Measurements from ENCODE around the gene FBP1. TPM values are rescaled to one million over a fixed set of nuclear protein-coding genes. Genes with fewer than 3 reads are reported as not detected.
"Not testable (repeated sequence)": the region's sequence is repeated elsewhere in the genome, so short reads cannot be mapped to it uniquely, and the experiment has no call there.

Gene FBP1
- total and polyA plus RNA-seq, 9 donors, result 0.51 to 10.4 (median 0.79) TPM

DNA sequence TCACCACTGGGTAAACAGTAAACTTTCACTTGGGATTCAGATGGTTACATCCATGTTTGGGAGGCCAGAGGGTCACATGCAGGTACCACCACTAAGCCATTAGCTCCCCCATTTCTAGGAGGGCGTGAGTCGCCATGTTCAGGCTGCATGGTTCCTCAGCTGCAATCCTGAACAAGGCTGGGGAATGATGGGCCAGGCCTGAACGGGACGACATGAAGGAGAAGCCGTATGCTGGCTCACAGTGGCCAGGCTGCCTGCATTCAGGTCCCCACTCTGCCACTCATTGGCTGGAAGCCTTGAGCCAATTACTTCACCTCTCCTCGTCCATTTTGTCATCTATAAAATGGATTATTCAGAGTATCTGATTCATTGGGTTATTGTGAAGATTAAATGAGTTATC is 36.7 kb downstream of the FBP1 start:
- 58% methylated on average over 2 of the region's 6 CpGs for WGBS (ENCODE audit: insufficient coverage)
- Histone ChIP-seq H3K4me3 (ENCODE audit: low read length) (no peak overlapping the region), H3K27ac (ENCODE audit: low read length) (no peak overlapping the region), H3K4me1 (ENCODE audit: control insufficient read depth, insufficient read depth, low read length) (peaks cover 21% of the 10 kb centered on the region), H3K27me3 (ENCODE audit: control insufficient read depth, insufficient read depth, low read length) (peaks cover 3% of the 10 kb centered on the region), H3K36me3 (ENCODE audit: control insufficient read depth, insufficient read depth, low read length) (no peaks in the 10 kb centered on the region), H3K9me3 (replicated peaks; ENCODE audit: control insufficient read depth, low read depth, low read length) (no peaks in the 10 kb centered on the region)
- DNase-seq, result no peak

DNA sequence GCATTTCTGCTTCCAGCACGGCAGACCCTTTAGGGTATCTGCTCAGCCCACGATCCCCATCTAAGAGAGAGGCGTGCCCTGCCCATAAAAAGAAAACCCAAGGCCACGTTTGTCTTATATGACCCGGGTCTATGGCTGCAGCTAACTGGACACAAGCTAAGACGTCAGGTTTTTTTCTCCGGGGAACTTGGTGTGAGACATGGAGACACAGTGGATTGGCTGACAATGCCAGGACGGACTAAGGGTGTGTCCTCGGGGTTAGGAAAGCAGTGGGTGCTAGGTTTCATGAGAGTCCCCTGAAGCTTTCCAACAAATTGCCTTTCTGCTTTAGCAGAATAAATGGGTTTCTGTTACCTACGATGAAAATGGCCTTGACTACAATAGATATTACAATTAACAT is 38.6 kb downstream of the FBP1 start:
- Histone ChIP-seq H3K27ac (ENCODE audit: low read length) (peak overlapping the region; percentile 32), H3K9me3 (replicated peaks; ENCODE audit: control insufficient read depth, low read depth, low read length) (no peaks in the 10 kb centered on the region), H3K36me3 (ENCODE audit: control insufficient read depth, insufficient read depth, low read length) (no peaks in the 10 kb centered on the region)

DNA sequence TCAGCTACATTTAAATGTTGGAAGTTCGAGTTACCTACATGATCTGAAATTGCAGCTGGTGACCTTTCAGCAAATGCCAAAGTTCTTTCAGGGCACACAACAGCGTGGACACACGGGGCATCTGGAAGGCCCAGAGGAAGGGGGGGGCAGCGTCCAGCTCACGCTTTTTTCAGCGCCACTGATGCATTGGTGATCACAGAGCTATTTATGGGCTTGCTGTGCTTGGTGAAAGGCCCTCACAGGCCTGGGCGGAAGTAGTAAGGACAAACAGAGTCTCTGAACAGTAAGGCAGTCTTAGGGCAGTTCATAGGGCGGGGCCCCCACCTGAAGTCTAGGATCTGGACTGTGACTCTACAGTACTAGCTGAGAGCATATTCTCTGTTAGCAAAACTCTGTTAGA is 39.1 kb downstream of the FBP1 start:
- no peaks in the 10 kb centered on the region for H3K36me3 ChIP-seq (ENCODE audit: control insufficient read depth, insufficient read depth, low read length)
- no peaks in the 10 kb centered on the region for H3K9me3 ChIP-seq (replicated peaks; ENCODE audit: control insufficient read depth, low read depth, low read length)
- peaks cover 21% of the 10 kb centered on the region for H3K4me1 ChIP-seq (ENCODE audit: control insufficient read depth, insufficient read depth, low read length)
- H3K27ac ChIP-seq (ENCODE audit: low read length), result peak overlapping the region; percentile 32
- peak; percentile 26 for DNase-seq
- no peaks in the 10 kb centered on the region for H3K27me3 ChIP-seq (ENCODE audit: control insufficient read depth, insufficient read depth, low read length)
- 67% methylated on average over 7 of the region's 8 CpGs for WGBS (ENCODE audit: insufficient coverage)
- H3K4me3 ChIP-seq (ENCODE audit: low read length), result no peak overlapping the region

More for the DNA sequence above, 38.6 kb downstream of the FBP1 start:
- Histone ChIP-seq H3K4me1 (ENCODE audit: control insufficient read depth, insufficient read depth, low read length) (peaks cover 21% of the 10 kb centered on the region), H3K27me3 (ENCODE audit: control insufficient read depth, insufficient read depth, low read length) (no peaks in the 10 kb centered on the region), H3K4me3 (ENCODE audit: low read length) (no peak overlapping the region)
- no peak for DNase-seq
- 84% methylated on average over 7 of the region's 10 CpGs for WGBS (ENCODE audit: insufficient coverage)

DNA sequence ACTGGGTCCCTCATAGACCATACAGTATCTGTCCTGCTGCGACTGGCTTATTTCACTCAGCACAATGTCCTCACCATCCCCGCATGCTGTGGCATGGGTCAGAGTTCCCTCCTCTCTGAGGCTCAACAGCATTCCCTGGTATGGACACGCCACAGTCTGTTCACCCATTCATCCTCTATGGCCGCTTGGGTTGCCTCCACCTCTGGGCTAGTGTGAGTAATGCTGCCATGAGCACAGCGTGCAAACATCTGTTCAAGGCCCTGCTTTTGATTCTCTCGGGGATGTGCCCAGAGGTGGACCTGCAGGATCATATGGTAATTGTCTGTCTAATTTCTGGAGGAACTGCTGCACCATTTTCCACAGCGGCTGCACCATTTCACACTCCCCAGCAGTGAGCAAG is 40.2 kb downstream of the FBP1 start:
- no peaks in the 10 kb centered on the region for H3K27me3 ChIP-seq (ENCODE audit: control insufficient read depth, insufficient read depth, low read length)
- no peak overlapping the region for H3K4me3 ChIP-seq (ENCODE audit: low read length)
- H3K9me3 ChIP-seq (replicated peaks; ENCODE audit: control insufficient read depth, low read depth, low read length), result no peaks in the 10 kb centered on the region
- H3K27ac ChIP-seq (ENCODE audit: low read length), result no peak overlapping the region
- WGBS (ENCODE audit: insufficient coverage), result 78% methylated on average over 4 of the region's 7 CpGs
- DNase-seq, result no peak
- peaks cover 19% of the 10 kb centered on the region for H3K4me1 ChIP-seq (ENCODE audit: control insufficient read depth, insufficient read depth, low read length)
- H3K36me3 ChIP-seq (ENCODE audit: control insufficient read depth, insufficient read depth, low read length), result no peaks in the 10 kb centered on the region

DNA sequence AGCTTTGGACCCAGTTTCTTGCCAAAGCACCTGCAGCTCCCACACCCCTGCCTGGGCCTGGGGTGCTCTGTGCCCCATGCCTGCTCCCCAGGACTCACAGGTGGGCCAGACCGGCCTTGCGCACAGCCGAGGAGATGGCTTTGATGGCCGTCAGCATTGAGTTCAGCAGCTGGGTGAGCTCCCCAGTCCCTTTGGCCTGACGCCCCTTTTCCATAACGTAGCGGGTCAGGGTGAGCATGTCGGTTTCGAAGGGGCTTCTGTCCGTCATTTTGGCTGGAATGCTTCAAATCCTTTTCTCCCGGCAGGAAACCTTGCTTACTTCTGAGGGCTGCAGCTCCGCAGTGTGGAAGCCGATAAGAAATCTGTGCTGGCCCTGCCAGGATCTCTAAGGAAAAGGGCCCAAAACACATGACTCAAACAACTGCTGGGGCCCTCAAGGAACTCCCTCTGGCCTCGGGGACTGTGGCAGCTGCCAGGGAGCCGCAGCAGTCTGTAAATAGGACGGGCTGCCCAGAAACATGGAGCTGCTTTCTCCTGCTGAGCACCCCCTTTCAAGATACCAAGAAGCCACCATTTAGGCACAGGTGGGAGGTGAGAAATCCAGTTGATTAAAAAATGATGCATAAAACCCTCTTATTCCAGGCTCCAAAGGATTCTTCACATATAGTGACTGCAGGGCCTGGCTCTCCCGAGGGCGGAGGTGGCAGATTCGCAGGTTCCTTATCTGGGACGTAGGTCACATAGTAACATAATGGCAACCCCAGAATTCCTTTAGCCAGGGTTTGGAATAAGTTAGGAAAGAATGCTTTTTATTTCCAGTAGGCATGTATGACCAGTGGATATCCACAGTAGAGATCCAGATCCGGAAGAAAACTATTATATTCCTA is 45.6 kb downstream of the FBP1 start, which contains the start of gene FBP2:
Gene FBP2 (minus strand): TSS at position 366 of the 887 bp plus-strand sequence. CDS start 98 bp downstream, at position 268.
- H3K36me3 ChIP-seq (ENCODE audit: control insufficient read depth, insufficient read depth, low read length), result no peaks in the 10 kb centered on the region
- 57% methylated on average over 13 of the region's 21 CpGs for WGBS (ENCODE audit: insufficient coverage)
- no peaks in the 10 kb centered on the region for H3K27me3 ChIP-seq (ENCODE audit: control insufficient read depth, insufficient read depth, low read length)
- H3K9me3 ChIP-seq (replicated peaks; ENCODE audit: control insufficient read depth, low read depth, low read length), result no peaks in the 10 kb centered on the region
- H3K4me1 ChIP-seq (ENCODE audit: control insufficient read depth, insufficient read depth, low read length), result no peaks in the 10 kb centered on the region
- peak within 1 kb of the TSS; percentile 33 for H3K4me3 ChIP-seq (ENCODE audit: low read length)
- peak; percentile 13 for DNase-seq
- H3K27ac ChIP-seq (ENCODE audit: low read length), result peak within 1 kb of the TSS; percentile 66

DNA sequence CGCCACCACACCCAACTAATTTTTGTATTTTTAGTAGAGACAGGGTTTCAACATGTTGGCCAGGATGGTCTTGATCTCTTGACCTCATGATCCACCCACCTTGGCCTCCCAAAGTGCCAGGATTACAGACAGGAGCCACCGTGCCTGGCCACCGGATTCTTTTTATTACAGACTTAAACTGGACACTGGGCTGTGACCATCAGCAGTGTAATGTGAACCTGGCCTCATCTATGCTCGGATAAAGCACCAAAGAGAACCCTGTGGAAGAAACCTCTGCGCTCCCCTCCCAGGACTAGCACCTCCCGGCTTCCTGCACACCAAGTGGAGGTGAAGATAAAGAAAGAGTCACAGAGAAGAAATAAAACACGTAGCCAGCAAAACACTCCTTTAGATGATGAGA is 46.6 kb downstream of the FBP1 start:
- not testable (repeated sequence) for H3K4me1 ChIP-seq (ENCODE audit: control insufficient read depth, insufficient read depth, low read length); H3K9me3 ChIP-seq (replicated peaks; ENCODE audit: control insufficient read depth, low read depth, low read length); H3K27ac ChIP-seq (ENCODE audit: low read length); DNase-seq; H3K27me3 ChIP-seq (ENCODE audit: control insufficient read depth, insufficient read depth, low read length); H3K36me3 ChIP-seq (ENCODE audit: control insufficient read depth, insufficient read depth, low read length)
- WGBS (ENCODE audit: insufficient coverage), result 38% methylated on average over 2 of the region's 7 CpGs
- peak overlapping the region; percentile 33 for H3K4me3 ChIP-seq (ENCODE audit: low read length)

DNA sequence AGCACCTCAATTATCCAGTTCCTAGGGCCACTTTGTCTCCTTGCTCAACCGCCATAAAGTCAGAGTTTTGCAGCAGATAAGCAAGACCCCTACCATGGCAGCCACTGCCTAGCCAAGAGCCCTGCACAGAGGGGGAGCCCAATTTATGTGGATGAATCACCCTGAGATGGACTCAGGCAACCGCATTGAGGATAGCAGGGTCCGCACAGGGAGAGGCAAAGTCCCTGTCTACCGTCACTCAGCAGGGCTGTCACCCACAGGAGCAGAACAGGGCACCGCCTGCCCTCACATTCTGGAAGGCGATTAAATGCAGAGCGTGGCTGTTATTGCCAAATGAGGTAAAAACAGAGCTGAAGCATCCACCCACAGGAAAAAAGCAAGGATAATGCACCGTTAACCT is 47.4 kb downstream of the FBP1 start:
- H3K4me3 ChIP-seq (ENCODE audit: low read length), result no peak overlapping the region
- H3K36me3 ChIP-seq (ENCODE audit: control insufficient read depth, insufficient read depth, low read length), result no peaks in the 10 kb centered on the region
- H3K9me3 ChIP-seq (replicated peaks; ENCODE audit: control insufficient read depth, low read depth, low read length), result no peaks in the 10 kb centered on the region
- 95% methylated on average over 7 of the region's 8 CpGs for WGBS (ENCODE audit: insufficient coverage)
- H3K27me3 ChIP-seq (ENCODE audit: control insufficient read depth, insufficient read depth, low read length), result no peaks in the 10 kb centered on the region
- DNase-seq, result no peak
- no peak overlapping the region for H3K27ac ChIP-seq (ENCODE audit: low read length)
- H3K4me1 ChIP-seq (ENCODE audit: control insufficient read depth, insufficient read depth, low read length), result no peaks in the 10 kb centered on the region

DNA sequence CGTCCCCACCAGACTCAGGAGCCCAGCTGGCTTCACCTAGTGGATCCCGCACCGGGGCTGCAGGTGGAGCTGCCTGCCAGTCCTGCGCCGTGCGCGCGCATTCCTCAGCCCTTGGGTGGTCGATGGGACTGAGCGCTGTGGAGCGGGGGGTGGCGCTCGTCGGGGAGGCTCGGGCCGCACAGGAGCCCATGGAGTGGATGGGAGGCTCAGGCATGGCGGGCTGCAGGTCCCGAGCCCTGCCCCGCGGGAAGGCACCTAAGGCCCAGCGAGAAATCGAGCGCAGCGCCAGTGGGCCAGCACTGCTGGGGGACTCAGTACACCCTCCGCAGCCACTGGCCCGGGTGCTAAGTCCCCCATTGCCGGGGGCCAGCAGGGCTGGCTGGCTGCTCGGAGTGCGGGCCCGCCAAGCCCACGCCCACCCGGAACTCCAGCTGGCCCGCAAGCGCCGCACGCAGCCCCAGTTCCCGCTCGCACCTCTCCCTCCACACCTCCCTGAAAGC is 48.2 kb downstream of the FBP1 start:
- 93% methylated on average over 17 of the region's 38 CpGs for WGBS (ENCODE audit: insufficient coverage)
- H3K4me1 ChIP-seq (ENCODE audit: control insufficient read depth, insufficient read depth, low read length); H3K4me3 ChIP-seq (ENCODE audit: low read length); H3K27me3 ChIP-seq (ENCODE audit: control insufficient read depth, insufficient read depth, low read length); DNase-seq; H3K27ac ChIP-seq (ENCODE audit: low read length); H3K9me3 ChIP-seq (replicated peaks; ENCODE audit: control insufficient read depth, low read depth, low read length); H3K36me3 ChIP-seq (ENCODE audit: control insufficient read depth, insufficient read depth, low read length): not testable (repeated sequence)

DNA sequence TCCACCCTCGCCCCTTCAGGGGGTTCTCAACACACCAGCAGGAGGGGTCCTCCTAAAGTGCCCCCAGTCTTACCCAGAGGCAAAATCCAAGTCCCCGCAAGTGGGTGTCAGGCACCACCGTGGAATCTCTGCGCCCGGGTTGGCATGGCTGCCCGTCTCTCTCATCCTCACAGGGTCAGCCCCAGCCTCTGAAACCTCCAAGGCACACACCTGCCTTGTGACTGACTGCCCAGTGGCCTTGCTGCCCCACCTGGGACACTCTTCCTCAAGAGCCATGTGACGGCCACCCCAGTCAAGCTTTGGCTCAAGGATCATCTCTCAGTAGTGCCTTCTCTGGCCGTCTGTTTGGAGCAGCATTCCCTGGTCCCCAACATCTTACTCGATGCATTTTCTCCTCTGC is 50.6 kb downstream of the FBP1 start:
- H3K27ac ChIP-seq (ENCODE audit: low read length), result no peak overlapping the region
- no peak for DNase-seq
- peaks cover 4% of the 10 kb centered on the region for H3K4me1 ChIP-seq (ENCODE audit: control insufficient read depth, insufficient read depth, low read length)
- H3K36me3 ChIP-seq (ENCODE audit: control insufficient read depth, insufficient read depth, low read length), result no peaks in the 10 kb centered on the region
- H3K27me3 ChIP-seq (ENCODE audit: control insufficient read depth, insufficient read depth, low read length), result no peaks in the 10 kb centered on the region
- WGBS (ENCODE audit: insufficient coverage), result 84% methylated on average over 9 of the region's 9 CpGs
- no peaks in the 10 kb centered on the region for H3K9me3 ChIP-seq (replicated peaks; ENCODE audit: control insufficient read depth, low read depth, low read length)
- H3K4me3 ChIP-seq (ENCODE audit: low read length), result no peak overlapping the region

DNA sequence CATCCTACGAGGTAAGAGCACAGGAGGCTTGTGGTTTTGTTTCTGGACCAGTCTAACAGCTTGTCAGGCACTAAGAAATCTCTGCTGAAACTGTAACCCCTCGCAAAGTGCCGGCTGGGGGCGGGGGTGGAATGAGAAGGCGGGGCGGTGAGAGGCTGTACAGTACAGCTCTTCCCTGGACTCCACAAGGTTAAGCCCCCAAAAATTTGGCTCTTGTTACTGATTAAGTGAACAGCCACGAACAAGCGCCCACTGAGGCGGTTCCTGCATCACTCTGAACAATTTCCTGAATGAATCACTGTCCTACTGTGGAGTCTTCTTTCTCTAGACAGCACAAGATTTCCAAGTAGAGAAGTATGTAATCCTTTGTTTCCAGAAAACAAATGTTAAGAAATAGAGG is 52.5 kb downstream of the FBP1 start:
- H3K4me1 ChIP-seq (ENCODE audit: control insufficient read depth, insufficient read depth, low read length), result peaks cover 4% of the 10 kb centered on the region
- H3K9me3 ChIP-seq (replicated peaks; ENCODE audit: control insufficient read depth, low read depth, low read length), result no peaks in the 10 kb centered on the region
- no peak overlapping the region for H3K4me3 ChIP-seq (ENCODE audit: low read length)
- H3K36me3 ChIP-seq (ENCODE audit: control insufficient read depth, insufficient read depth, low read length), result no peaks in the 10 kb centered on the region
- no peak overlapping the region for H3K27ac ChIP-seq (ENCODE audit: low read length)
- DNase-seq, result peak; percentile 58
- 13% methylated on average over 4 of the region's 9 CpGs for WGBS (ENCODE audit: insufficient coverage)
- no peaks in the 10 kb centered on the region for H3K27me3 ChIP-seq (ENCODE audit: control insufficient read depth, insufficient read depth, low read length)

All from muscle of leg (tissue), 11 donors.